Measurements from ENCODE around the gene PCSK4.
A peak's percentile ranks its signal among the peaks of the same experiment; 100 is the strongest.
"Not testable (repeated sequence)": the region's sequence is repeated elsewhere in the genome, so short reads cannot be mapped to it uniquely, and the experiment has no call there.

PCSK4 gene

DNA sequence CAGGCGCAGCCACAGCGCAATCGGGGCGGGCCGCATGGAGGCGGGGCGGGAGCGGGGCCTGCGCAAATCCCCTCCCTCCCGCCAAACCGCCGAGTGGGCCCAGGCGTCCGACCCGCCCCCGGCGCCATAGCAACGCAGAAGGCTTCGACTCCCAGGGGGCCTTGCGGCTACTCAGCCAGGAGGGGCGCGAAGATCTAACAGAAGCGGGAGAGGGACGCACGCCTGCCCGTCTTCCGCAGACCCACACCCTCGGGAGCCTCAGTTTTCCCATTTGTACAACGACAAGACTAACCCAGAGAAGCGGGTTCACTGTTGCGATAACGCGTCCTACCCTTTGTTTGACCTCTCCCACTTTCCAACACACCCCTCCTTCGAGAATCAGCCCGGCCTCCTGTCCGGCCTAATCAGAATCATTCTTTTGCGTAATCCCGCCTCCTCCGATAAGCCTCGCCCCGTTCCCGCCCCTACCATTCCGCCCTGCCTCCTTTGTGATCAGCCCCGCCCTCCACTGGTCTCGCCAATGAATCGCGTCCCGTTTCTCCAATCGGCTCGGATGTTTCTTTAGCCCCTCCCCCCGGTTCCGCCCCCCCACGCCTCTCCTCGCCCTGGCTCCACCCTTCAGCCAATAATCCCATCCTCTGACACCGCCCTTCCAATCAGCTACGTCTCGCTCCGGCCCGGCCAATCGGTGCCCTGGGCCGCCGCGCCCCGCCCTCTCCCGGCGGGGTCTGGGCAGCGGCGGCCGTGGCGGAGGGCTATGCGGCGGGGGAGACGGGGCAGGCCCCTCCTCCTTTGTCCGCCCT lies at the start of gene PCSK4:
Gene PCSK4, minus strand, starts transcription at position 40 of the 803 bp plus-strand sequence. Its CDS starts 4 bp downstream, at position 36.
- peak; percentile 99 for DNase-seq

DNA sequence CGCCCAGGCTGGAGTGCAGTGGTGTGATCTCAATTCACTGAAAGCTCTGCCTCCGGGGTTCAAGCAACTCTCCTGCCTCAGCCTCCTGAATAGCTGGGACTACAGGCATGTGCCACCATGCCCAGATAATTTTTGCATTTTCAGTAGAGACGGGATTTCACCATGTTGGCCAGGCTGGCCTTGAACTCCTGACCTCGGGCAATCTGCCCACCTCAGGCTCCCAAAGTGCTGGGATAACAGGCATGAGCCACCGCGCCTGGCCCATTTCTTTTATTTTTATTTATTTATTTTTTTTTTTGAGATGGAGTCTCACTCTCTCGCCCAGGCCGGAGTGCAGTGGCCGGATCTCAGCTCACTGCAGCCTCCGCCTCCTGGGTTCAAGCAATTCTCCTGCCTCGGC lies 49.6 kb upstream of the PCSK4 start:
- not testable (repeated sequence) for DNase-seq

DNA sequence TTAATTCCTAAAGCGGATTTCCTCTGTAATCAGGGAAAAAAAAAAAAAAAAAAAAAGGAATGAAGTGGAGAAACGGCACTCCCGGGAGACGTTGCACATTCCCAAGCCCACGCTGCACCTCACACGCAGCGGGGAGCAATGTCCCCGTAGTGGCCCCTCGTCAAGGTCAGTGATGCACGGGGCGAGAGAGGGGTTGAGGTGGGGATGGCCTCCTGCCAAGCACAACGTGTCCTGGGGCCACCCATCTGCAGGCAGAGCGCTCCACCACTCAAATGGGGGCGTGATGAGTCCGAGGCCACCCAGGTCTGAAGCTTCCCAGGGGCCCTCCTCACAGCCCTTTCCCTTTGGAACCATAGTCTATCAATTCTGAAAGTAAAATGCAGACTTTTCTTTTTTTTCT lies 48.8 kb upstream of the PCSK4 start:
- no peak for DNase-seq

DNA sequence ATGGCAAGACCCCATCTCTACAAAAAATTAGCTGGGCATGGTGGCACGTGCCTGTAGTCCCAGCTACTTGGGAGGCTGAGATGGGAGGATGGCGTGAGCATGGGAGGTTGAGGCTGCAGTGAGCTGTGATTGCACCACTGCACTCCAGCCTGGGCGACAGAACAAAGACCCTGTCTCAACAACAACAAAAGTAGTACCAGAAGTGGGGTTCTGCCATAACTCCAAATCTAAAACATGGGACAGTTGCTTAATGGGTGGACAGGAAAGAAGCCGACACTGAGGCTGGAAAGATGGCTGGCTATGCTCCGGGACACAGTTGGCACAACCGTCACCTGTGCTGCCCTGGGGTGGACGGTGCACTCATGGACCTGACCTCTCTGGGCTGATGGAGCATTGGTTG lies 45.5 kb upstream of the PCSK4 start:
- DNase-seq, result not testable (repeated sequence)

DNA sequence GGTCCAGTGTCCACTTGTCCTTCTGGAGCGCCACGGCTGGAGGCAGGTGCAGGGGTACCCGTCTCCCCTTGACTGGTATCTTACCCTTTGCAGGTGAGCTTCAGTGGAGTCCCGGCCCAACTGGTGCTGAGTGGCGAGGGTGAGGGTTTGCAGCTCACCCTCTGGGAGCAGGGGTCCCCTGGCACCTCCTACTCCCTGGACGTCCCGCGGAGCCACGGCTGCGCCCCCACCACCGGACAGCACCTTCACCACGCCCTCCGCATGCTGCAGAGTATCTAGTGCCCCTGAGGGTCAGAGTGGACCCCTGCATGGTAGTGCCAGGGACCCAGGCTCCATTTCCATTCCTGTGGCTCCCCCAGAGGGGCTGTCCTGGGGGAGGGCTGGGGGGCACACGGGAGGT lies 44.8 kb upstream of the PCSK4 start:
- DNase-seq, result no peak

DNA sequence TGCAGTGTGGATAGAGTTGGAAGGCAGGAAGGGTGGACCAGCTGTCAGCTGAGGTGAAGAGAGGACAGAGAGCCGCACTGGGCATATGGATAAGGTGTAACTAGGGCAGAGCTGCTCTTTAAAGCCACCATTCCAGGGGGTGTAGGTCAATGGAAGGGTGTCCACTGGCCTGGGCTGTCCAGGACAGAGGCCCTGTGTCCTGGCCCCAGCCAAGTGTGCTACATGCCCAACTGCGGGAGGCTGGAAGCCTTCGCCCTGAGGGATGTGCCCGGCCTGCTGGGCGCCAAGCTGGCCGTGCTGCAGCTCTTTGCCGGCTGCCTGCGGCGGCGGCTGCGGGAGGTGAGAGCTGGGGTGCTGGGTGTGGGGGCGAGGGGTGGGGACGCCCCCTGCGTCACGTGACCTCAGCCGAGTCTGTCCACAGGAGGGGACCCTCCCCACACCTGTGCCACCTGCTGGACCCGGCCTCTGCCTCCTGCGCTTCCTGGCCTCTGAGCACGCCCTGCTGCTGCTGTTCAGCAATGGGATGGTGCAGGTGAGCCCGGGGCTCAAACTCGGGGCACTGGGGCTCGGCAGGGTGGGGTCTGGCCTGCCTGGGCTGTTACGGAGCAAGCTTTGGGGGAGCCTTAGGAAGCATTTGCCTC lies 43.5 kb upstream of the PCSK4 start:
- DNase-seq, result no peak

DNA sequence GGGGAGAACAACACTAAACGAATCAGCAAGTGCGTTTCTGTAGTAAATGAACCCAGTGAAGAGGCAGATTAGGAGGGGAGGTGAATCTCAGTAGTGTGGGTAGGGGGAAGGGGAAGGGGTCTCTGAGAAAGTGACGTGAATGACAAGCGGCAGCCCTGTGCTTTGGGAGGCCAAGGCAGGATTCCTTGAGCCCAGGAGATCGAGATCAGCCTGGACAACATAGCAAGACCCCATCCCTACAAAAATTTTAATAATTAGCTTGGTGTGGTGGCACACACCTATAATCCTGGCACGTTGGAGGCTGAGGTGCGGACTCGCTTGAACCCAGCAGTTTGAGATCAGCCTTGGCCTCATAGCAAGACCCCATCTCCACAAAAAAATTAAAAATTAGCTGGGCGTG lies 41.9 kb upstream of the PCSK4 start:
- DNase-seq, result no peak

DNA sequence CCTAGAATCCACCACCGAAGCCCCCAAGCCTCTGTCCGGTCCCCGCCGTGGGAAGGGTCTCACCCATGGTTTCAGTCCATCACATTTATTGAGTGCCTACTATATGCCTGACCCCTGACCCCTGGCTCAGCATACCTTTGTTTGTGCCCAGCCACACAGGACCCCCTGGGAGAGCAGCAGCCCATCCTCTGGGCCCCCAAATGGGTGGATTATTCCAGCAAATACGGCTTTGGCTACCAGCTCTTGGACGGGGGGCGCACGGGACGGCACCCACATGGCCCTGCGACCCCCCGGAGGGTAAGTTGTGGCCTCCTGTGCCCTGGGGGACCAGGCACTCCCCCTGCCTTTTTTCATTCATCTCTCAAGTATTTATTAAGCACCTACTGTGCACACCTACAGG lies 41.4 kb upstream of the PCSK4 start:
- no peak for DNase-seq

DNA sequence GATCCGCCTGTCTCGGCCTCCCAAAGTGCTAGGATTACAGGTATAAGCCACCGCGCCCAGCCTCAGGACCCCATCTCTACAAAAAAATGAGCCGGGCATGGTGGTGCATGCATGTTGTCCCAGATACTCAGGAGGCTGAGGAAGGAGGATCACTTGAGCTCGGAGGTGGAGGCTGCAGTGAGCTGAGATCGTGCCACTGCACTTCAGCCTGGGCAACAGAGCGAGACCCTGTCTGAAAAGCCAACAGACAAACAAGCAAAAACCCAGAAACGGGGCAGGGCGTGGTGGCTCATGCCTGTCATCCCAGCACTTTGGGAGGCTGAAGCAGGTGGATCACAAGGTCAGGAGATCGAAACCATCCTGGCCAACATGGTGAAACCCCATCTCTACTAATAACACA lies 40.7 kb upstream of the PCSK4 start:
- DNase-seq, result not testable (repeated sequence)

DNA sequence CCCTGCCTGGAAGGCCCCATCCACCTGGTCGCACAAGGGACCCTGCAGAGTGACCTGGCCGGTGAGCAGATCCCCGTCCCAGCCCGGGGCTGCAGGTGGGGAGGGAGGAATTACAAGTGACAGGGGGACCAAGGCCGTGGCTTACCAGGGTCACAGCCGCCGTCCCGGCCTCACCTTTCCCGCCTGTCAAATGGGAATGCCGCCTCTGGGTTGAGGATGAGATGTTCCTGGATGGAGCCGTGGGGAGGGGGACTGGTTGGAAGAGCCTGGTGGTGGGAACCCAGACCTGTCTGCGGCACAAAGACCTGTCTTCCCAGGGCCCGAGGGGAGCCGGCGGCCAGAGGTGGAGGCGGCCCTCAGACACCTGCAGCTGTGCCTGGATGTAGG lies 39.3 kb upstream of the PCSK4 start:
- no peak for DNase-seq

DNA sequence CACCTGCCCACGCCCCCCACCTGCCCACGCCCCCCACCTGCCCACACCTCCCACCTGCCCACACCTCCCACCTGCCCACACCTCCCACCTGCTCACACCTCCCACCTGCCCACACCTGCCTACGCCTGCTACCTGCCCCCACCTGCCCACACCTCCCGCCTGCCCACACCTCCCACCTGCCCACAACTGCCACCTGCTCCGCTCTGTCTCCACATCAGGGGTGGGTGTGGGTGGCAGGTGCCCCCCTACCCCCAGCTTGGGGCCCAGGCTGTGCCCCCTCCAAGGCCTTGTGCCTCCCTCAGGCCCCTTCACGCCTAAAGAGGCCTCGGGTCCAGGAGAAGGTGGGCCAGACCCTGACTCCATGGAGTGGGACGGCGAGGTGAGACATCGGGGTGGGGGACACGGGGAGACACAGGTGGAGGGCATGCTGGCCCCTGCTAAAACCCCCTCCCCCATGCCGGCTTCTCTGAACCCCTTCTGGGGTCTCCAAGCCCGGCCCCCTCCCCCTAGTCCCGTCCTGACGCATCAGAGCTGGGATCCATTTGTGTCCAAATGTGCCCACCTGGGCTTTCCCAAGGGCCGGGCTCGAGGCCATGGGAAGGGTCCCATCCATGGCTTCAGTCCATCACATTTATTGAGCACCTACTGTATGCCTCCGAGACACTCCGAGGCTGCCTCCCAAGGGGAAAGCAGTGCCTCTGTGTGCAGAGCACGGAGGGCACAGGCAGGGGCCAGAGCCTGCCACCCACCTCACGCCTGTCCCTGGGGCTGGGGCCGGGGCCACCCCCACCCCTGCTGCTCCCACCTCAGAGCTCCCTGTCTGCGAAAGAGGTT lies 38.7 kb upstream of the PCSK4 start:
- DNase-seq, result no peak

DNA sequence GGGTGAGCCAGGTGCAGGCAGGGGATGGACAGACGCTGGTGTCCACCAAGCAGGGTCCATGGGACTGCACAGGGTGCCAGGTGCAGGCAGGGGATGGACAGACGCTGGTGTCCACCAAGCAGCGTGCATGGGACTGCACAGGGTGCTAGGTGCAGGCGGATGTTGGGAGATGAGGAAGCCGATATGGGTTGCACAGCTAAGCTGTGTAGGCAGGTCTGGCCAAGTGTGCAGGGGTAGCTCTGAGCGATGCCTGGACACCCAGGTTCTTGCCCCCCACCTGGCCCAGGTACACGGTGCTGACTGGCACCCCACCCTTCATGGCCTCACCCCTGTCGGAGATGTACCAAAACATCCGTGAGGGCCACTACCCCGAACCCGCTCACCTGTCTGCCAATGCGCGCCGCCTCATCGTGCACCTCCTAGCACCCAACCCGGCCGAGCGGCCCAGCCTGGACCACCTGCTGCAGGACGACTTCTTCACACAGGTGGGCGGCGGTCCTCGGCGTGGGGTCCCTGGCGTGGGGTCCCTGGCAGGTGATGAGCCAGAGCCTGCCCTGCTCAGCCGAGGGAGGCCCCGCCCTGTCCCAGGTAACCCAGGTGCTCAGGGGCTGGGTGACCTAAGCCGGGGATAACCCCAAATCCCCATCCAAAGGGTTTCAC lies 37.6 kb upstream of the PCSK4 start:
- DNase-seq, result no peak

DNA sequence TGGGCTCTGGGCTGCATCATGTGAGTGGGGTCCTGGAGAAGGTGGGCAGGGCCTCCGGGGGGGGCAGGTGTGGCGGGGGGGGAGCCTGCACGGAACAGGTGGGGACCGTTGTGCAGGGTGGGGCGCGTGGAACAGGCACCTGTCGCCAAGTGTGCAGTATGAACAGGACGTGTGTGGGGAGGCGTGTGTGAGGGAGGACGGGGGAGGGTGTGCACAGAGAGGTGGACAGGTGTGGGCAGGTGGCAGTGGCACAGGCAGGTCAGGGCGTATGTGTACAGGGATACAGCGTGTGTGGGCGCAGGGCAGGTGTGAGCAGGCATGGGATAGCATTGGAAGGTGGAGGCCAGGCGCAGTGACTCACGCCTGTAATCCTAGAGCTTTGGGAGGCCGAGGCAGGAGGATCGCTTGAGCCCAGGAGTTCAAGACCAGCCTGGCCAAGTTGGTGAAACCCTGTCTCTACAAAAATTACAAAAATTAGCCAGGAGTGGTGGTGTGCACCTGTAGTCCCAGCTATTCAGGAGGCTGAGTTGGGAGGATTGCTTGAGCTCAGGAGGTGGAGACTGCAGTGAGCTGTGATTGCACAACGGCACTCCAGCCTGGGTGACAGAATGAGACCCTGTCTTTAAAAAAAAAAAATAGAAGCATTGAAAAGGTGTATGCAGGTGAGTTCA lies 37.0 kb upstream of the PCSK4 start:
- no peak for DNase-seq

DNA sequence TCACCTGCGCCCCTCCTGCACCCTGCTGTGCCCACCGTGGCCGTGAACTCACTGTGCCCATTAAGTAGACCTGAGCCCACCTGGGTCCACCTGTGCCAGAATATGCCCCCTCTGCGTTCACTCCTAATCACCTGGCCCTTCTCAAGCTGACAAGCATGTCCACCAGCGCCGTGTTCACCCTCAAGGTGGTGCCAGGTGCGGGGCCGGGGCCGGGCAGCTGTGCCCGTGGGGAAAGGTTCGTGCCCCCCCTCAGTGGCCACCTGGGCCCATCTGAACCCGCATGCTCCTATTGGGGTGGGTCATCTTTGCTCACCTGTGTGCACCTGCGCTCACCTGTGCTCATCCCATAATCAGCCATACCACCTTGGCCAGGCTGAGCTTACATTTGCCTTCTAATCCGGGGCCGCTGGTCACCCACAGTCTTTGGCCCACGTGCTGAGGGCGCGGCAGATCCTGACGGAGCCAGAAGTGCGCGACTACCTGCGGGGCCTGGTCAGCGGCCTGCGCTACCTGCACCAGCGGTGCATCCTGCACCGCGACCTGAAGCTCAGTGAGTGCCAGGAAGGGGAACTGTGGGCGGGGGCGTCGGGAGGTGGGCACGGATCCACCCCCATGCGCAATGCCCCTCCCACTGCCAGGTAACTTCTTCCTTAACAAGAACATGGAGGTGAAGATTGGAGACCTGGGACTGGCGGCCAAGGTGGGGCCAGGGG lies 36.1 kb upstream of the PCSK4 start:
- DNase-seq, result no peak

DNA sequence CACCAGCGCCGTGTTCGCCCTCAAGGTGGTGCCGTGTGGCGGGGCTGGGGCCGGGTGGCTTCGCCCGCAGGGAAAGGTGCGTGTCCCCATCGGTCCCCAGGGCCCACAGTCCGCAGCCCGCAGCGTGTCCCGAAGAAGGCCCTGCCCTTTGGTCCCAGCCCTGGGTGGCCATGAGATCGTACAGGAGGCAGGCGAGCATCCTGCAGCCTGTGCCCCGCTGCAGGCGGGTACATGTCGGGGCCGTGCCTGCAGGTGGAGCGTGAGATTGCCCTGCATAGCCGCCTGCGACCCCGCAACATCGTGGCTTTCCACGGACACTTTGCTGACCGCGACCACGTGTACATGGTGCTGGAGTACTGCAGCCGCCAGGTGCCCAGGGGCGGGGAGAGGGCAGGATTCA lies 35.2 kb upstream of the PCSK4 start:
- DNase-seq, result no peak

DNA sequence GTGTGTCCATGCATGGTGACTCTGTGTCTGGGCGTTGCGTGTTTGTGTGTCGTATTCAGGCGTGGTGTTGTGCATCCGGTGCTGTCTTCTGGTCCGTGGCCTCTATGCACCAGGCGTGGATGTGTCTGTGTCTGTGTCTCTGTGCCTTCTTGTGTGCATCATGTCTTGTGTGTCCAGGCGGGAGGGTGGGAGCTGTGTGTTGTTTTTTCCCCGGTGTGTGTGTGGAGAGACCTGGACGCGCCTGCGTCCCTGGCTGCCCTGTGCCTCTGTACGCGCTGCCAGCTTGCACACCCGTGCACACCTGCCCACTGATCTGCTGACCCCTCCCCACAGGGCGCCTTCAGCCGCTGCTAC lies 34.8 kb upstream of the PCSK4 start:
- no peak for DNase-seq

DNA sequence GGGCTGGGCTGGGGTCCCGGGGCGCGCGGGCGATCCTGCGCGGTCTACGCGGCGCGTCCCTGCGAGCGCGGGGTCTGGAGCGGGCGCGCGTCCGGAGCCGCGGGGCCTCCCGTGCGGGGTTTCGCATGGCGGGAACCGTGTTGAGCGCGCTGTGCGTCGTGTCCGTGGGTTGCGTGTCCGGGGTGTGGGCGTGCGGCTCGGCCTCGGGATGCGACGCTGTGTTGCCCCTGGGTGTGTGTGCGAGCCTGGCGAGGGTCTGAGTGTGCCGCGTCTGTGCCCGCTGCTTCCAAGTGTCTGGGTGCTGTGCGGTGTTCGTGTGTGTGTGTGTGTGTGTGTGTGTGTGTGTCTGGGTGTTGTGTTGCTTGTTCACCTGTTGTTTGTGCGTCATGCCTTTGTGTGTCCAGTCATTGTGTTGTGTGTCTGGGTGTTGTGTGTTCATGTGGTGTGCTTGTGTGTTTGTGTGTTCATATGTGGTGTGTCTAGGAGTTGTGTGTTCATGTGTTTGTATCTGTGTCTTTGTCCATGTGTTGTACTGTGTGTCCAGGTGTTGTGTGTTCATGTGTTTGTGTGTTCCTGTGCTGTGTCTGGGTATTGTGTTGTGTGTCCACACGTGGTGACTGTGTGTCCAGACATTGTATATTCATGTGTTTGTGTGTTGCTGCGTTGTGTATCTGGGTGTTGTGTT lies 34.3 kb upstream of the PCSK4 start:
- DNase-seq, result no peak

DNA sequence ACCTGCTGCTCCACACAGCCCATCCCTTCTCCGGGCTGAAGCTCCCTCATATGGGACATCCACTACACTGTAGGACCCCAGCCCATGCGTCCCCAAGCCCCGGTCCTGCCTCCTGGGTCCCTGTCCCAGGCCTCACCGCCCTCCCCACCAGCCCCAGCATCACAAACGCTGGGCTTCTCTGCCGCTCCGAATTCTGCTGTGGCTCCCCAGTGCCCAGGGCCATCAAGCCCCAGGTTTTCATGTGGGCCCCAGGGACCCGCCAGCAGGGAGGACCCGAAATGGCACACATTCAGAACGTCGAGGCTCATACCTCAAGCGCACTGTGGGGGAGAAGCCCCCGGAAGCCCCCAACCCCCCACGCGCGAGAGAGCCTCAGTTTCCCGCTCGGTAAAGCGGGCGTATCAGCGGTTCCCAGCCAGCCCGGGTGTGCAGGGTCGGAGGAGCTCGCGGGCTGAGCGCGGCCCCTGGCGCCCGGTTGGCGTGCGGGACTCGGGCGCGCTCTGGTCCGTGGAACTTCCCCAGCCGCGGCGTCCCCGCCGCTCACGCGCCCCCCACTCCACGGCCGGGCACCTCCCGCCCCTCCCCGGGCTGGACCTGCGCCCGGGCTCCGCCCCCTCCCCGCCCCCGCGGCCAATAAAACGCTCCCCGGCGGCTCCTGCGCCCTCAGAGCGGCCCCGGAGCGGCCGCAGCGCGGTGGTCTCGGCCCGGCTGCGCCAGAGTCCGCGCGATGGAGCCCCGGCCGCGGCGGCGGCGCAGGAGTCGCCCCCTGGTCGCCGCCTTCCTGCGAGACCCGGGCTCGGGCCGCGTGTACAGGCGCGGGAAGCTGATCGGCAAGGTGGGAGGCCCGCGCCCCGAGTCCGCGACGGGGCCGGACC lies 33.5 kb upstream of the PCSK4 start, which contains the start of gene PLK5:
Gene PLK5, plus strand, starts transcription at position 666 of the 875 bp plus-strand sequence. CDS start 2,920 bp downstream, outside the sequence.
- no peak for DNase-seq

DNA sequence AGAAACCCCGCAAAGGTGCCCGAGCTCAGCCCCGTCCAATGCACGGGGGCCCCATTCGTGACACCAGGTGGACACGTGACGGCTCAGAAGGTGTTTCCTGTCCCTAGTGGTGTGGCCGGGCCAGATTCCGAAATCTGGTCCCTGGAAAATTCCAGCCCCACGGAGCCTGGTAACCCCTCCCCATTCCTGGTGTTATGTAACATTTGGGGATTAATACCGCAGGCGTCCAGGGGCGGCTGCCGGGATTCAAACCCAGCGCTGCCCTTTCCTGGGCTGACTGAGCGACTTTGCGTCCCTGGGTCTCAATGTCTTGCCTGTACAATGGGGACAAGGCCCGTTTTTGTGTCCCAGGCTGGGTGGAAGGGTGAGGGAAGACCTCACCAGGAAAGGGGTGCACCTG lies 32.7 kb upstream of the PCSK4 start:
- DNase-seq, result no peak

DNA sequence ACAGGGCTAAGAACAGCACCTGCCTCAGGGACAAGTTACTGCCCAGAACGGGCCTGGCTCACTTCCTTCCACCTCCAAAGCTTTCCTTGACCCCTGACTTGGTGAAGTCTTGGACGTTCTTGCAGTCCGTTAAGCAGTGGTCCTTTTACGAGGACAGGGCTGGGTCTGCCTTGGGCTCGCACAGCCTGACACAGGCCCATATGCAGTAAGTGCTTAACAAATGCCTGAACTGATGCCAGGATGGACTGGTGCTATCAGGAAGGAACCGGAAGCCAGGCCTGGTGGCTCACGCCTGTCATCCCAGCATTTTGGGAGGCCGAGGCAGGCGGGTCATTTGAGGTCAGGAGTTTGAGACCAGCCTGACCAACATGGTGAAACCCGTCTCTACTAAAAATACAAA lies 31.9 kb upstream of the PCSK4 start:
- no peak for DNase-seq
